ENCODE results near the gene COX14. TPM values are rescaled to one million over a fixed set of nuclear protein-coding genes. Genes with fewer than 3 reads are reported as not detected.
"Not testable (repeated sequence)": the region's sequence is repeated elsewhere in the genome, so short reads cannot be mapped to it uniquely, and the experiment has no call there.

The COX14 gene
- total RNA-seq, 2 experiments from 2014 or later = 47.5 to 48.3 TPM

DNA sequence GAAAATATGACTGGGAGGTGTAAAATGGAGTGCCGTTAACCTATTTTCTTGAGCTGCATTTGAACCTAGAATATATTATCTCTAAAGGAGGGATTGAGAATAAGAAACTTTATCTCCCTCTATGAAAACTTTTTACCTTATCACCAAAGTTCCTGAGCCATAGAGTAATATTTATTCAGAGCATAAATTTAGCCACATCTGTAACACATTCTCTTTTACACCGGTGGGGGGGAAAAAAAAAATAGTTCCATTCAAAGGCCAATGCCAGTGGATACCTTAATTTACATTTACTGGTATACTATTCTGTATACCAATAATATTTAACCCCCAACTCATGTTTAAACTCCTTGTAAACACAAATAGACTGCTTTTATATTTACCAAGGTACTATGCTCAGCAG is 33.4 kb downstream of the COX14 start:
- H3K27ac Mint-ChIP-seq = no peak overlapping the region
- H3K4me1 Mint-ChIP-seq (ENCODE audit: low read depth) = peaks cover 11% of the 10 kb centered on the region
- no peaks in the 10 kb centered on the region for H3K9me3 Mint-ChIP-seq
- peaks cover 6% of the 10 kb centered on the region for H3K36me3 Mint-ChIP-seq (ENCODE audit: low read depth)
- CTCF ChIA-PET = interaction anchor here (0.6 to 2.3 kb wide), 6 partner anchors 13 to 565 kb away, joined by 3 to 8 read pairs (median 4); partner anchors contain the start of gene COX14
- intact Hi-C loops (cut with micrococcal nuclease) = no loop called here
- no peak for DNase-seq
- H3K4me3 Mint-ChIP-seq = no peak overlapping the region
- H3K27me3 Mint-ChIP-seq (ENCODE audit: low read depth) = no peaks in the 10 kb centered on the region

DNA sequence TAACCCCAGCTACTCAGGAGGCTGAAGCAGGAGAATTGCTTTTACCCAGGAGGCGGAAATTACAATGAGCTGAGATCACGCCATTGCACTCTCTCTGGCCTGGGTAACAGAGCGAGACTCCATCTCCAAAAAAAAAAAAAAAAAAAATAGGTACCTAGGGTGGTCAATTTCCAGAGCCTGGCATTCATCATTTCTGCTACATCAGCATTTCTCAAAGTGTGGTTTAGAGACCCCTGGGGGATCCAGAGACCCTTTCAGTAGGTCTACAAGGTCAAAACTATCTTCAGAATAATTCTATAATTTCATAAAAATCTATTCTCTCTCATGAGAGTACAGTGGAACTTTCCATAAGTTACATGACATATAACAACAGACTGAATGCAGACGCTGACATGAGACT is 35.2 kb downstream of the COX14 start:
- CTCF ChIA-PET = interaction anchor here (1.6 to 1.7 kb wide), 2 partner anchors 36 to 73 kb away, joined by 3 to 5 read pairs; partner anchors contain the start of gene COX14
- Mint-ChIP-seq H3K27me3 (ENCODE audit: low read depth) (no peaks in the 10 kb centered on the region), H3K4me3 (no peak overlapping the region), H3K36me3 (ENCODE audit: low read depth) (peaks cover 2% of the 10 kb centered on the region), H3K9me3 (no peaks in the 10 kb centered on the region), H3K4me1 (ENCODE audit: low read depth) (peaks cover 23% of the 10 kb centered on the region), H3K27ac (no peak overlapping the region)
- no peak for DNase-seq
- intact Hi-C loops (cut with micrococcal nuclease) = no loop called here

DNA sequence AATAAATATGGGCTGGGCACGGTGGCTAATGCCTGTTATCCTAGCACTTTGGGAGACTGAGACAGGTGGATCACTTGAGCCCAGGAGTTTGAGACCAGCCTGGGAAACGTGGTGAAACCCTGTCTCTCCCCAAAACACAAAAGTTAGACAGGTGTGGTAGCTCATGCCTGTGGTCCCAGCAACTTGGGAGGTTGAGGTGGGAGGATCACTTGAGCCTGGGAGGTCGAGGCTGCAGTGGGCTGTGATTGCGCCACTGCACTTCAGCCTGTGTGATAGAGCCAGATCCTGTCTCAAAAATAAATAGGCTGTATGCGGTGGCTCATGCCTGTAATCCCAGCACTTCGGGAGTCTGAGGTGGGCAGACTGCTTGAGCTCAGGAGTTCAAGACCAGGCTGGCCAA is 36.0 kb downstream of the COX14 start:
- H3K4me3 Mint-ChIP-seq; H3K9me3 Mint-ChIP-seq; H3K27ac Mint-ChIP-seq; H3K27me3 Mint-ChIP-seq (ENCODE audit: low read depth); H3K36me3 Mint-ChIP-seq (ENCODE audit: low read depth); DNase-seq; intact Hi-C loops (cut with micrococcal nuclease): not testable (repeated sequence)
- peaks cover 23% of the 10 kb centered on the region for H3K4me1 Mint-ChIP-seq (ENCODE audit: low read depth)
- CTCF ChIA-PET = interaction anchor here (0.6 to 1.5 kb wide), 3 partner anchors 13 to 45 kb away, joined by 3 to 4 read pairs (median 3); no protein-coding TSS in a partner anchor

DNA sequence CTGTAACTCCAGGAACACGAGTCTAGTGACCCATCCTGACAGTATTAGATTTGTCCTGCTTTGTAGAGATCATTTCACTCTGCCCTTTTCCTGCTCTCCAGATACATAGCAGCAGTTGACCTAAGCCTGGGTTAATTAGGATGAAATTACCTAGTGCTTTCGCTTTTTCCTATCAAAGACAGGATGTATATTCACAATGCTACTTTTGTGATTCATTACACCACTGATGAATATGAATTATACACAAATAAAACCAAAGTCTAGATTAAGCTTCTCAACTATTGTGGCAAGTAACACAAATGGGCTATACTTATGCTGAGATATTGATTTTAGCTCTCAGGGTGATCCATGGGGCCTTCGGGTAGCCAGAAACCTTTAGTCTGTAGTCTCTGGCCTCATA is 37.3 kb downstream of the COX14 start:
- Mint-ChIP-seq H3K4me3 (no peak overlapping the region), H3K36me3 (ENCODE audit: low read depth) (no peaks in the 10 kb centered on the region), H3K27ac (peak overlapping the region; percentile 39), H3K4me1 (ENCODE audit: low read depth) (peaks cover 23% of the 10 kb centered on the region), H3K9me3 (no peaks in the 10 kb centered on the region), H3K27me3 (ENCODE audit: low read depth) (no peaks in the 10 kb centered on the region)
- DNase-seq = no peak
- intact Hi-C loops (cut with micrococcal nuclease) = no loop called here
- CTCF ChIA-PET = interaction anchor here (0.6 to 1.6 kb wide), 7 partner anchors 12 to 63 kb away, joined by 3 to 8 read pairs (median 3); partner anchors contain the start of gene COX14

DNA sequence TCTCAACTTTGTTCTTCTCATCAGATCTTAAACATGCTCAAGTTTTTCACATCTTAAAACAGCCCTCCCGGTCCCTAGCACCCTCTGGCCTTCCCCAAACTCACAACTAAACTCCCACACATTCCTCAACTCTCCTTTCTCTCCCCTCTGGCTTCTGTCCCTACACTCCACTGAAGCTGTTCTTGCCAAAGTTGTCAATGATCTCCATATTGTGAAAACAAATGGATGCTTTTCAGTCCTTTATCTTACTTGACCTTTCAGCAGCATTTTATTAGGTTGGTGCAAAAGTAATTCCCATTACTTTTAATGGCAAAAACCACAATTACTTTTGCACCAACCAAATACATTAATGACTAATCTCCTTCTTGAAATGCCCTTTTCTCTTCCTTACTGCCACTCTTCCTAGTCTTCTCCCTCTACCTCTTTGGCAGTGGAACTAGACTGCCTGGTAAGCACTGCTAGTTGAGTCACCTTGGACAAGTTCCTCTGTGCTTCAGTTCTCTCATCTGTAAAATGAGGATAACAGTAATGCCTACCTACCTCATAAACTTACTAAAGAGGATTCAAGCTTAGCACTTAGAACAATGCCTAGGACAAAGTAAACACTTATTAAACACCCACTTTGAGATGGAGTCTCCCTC is 39.1 kb downstream of the COX14 start:
- Mint-ChIP-seq H3K9me3 (no peaks in the 10 kb centered on the region), H3K4me3 (no peak overlapping the region), H3K27ac (no peak overlapping the region), H3K4me1 (ENCODE audit: low read depth) (peaks cover 23% of the 10 kb centered on the region), H3K36me3 (ENCODE audit: low read depth) (no peaks in the 10 kb centered on the region), H3K27me3 (ENCODE audit: low read depth) (no peaks in the 10 kb centered on the region)
- intact Hi-C loops (cut with micrococcal nuclease) = no loop called here
- CTCF ChIA-PET = interaction anchor here (0.7 kb wide), 1 partner anchor 26 kb away, joined by 3 read pairs; no protein-coding TSS in a partner anchor
- DNase-seq = no peak

GRCh38 chr12:50154947-50155346 is 42.9 kb downstream of the COX14 start:
- H3K27me3 Mint-ChIP-seq (ENCODE audit: low read depth); DNase-seq; H3K9me3 Mint-ChIP-seq; H3K36me3 Mint-ChIP-seq (ENCODE audit: low read depth); H3K4me3 Mint-ChIP-seq; H3K27ac Mint-ChIP-seq; intact Hi-C loops (cut with micrococcal nuclease): not testable (repeated sequence)
- CTCF ChIA-PET = interaction anchor here (0.8 to 1.7 kb wide), 2 partner anchors 44 to 99 kb away, joined by 4 to 5 read pairs; no protein-coding TSS in a partner anchor
- peaks cover 29% of the 10 kb centered on the region for H3K4me1 Mint-ChIP-seq (ENCODE audit: low read depth)

GRCh38 chr12:50156641-50157040 is 44.6 kb downstream of the COX14 start:
- CTCF ChIA-PET = interaction anchor here (1.3 to 1.9 kb wide), 4 partner anchors 20 to 86 kb away, joined by 3 to 13 read pairs (median 7); partner anchors contain the start of gene COX14
- peaks cover 2% of the 10 kb centered on the region for H3K36me3 Mint-ChIP-seq (ENCODE audit: low read depth)
- no peaks in the 10 kb centered on the region for H3K27me3 Mint-ChIP-seq (ENCODE audit: low read depth)
- peaks cover 26% of the 10 kb centered on the region for H3K4me1 Mint-ChIP-seq (ENCODE audit: low read depth)
- intact Hi-C loops (cut with micrococcal nuclease) = no loop called here
- no peak overlapping the region for H3K27ac Mint-ChIP-seq
- DNase-seq = no peak
- H3K9me3 Mint-ChIP-seq = no peaks in the 10 kb centered on the region
- no peak overlapping the region for H3K4me3 Mint-ChIP-seq

DNA sequence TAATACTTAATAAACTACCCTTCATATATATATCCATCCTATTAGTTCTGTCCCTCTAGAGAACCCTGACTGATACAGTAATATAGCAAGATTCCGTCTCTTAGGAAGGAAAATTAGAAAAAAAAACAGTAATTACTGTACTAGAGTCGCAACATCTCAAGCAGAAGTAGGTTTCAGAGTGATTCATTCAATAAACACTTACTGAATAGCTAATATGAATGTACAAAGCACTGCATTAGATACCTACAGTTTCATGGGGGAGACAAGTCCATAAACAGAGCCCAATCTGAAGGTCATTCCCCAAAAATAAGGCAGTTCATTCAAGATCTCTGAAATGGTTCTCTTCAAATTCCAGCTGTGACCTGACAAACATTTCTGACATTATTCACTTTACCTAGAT is 45.2 kb downstream of the COX14 start:
- intact Hi-C loops (cut with micrococcal nuclease) = no loop called here
- DNase-seq = no peak
- H3K36me3 Mint-ChIP-seq (ENCODE audit: low read depth) = peaks cover 2% of the 10 kb centered on the region
- CTCF ChIA-PET = interaction anchor here (1.3 to 1.9 kb wide), 3 partner anchors 19 to 46 kb away, joined by 7 to 13 read pairs (median 7); partner anchors contain the start of gene COX14
- no peaks in the 10 kb centered on the region for H3K9me3 Mint-ChIP-seq
- no peak overlapping the region for H3K27ac Mint-ChIP-seq
- H3K4me1 Mint-ChIP-seq (ENCODE audit: low read depth) = peaks cover 26% of the 10 kb centered on the region
- no peak overlapping the region for H3K4me3 Mint-ChIP-seq
- no peaks in the 10 kb centered on the region for H3K27me3 Mint-ChIP-seq (ENCODE audit: low read depth)

DNA sequence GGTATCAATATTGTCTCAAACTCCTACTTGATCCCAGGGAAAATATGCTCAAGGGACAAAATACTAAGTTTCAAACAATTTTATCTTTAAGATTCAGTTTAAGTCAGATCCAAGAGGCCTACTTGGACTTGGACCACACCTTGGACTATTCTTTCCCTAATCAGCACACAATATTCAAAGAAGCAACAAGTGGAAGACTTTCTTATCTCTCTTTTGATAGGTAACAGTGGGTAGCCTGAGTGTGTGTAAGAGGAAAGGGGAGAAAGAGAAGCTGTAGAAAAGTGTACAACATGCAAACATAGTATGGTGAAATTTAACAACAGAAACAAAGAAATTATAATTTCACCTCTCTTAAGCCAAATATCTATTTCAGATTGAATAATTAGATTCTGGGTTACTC is 48.6 kb downstream of the COX14 start:
- no peaks in the 10 kb centered on the region for H3K9me3 Mint-ChIP-seq
- H3K36me3 Mint-ChIP-seq (ENCODE audit: low read depth) = peaks cover 2% of the 10 kb centered on the region
- no peaks in the 10 kb centered on the region for H3K27me3 Mint-ChIP-seq (ENCODE audit: low read depth)
- H3K4me3 Mint-ChIP-seq = no peak overlapping the region
- DNase-seq = no peak
- peaks cover 44% of the 10 kb centered on the region for H3K4me1 Mint-ChIP-seq (ENCODE audit: low read depth)
- no peak overlapping the region for H3K27ac Mint-ChIP-seq
- intact Hi-C loops (cut with micrococcal nuclease) = no loop called here
- CTCF ChIA-PET = interaction anchor here (0.6 to 1.4 kb wide), 2 partner anchors 12 to 26 kb away, joined by 3 read pairs; no protein-coding TSS in a partner anchor

DNA sequence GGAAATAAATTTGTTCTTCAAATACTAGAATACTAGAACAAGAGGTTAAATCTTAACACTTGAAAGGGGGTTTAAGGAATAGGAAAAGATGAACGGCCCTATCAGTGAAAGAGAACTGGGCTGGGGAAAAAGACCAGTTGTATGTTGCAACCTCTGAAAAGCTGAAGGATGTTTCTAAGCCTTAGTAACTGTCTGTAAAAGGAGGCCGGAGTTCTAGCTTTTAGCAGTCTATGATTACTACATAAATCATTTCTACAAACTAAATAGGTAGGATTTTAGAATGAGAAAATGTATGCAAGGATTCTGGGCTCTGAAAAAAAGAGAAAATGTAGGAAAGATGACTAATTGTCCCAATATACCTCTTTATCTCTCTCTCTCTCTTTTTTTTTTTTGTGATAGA is 50.2 kb downstream of the COX14 start:
- no peaks in the 10 kb centered on the region for H3K9me3 Mint-ChIP-seq
- peaks cover 4% of the 10 kb centered on the region for H3K36me3 Mint-ChIP-seq (ENCODE audit: low read depth)
- peaks cover 51% of the 10 kb centered on the region for H3K4me1 Mint-ChIP-seq (ENCODE audit: low read depth)
- H3K4me3 Mint-ChIP-seq = no peak overlapping the region
- CTCF ChIA-PET = interaction anchor here (0.5 to 2.4 kb wide), 4 partner anchors 13 to 376 kb away, joined by 3 to 9 read pairs (median 3); no protein-coding TSS in a partner anchor
- H3K27ac Mint-ChIP-seq = no peak overlapping the region
- intact Hi-C loops (cut with micrococcal nuclease) = no loop called here
- H3K27me3 Mint-ChIP-seq (ENCODE audit: low read depth) = no peaks in the 10 kb centered on the region
- DNase-seq = no peak

DNA sequence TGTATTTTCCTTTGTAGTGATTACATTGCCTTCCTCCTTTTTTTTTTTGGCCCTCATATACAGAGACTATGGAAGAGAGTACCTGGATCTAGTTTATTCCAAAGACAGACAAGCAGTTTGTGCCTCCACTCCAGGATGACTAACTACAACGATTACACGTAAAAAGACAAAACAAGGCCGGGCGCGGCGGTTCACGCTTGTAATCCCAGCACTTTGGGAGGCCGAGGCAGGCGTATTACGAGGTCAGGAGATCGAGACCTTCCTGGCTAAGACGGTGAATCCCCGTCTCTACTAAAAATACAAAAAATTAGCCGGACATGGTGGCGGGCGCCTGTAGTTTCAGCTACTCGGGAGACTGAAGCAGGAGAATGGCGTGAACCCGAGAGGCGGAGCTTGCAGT is 52.9 kb downstream of the COX14 start:
- Mint-ChIP-seq H3K27me3 (ENCODE audit: low read depth) (no peaks in the 10 kb centered on the region), H3K27ac (no peak overlapping the region), H3K4me3 (peak overlapping the region; percentile 17), H3K4me1 (ENCODE audit: low read depth) (peaks cover 45% of the 10 kb centered on the region), H3K36me3 (ENCODE audit: low read depth) (peaks cover 2% of the 10 kb centered on the region), H3K9me3 (no peaks in the 10 kb centered on the region)
- CTCF ChIA-PET = no interaction called here
- DNase-seq = no peak
- intact Hi-C loops (cut with micrococcal nuclease) = no loop called here

DNA sequence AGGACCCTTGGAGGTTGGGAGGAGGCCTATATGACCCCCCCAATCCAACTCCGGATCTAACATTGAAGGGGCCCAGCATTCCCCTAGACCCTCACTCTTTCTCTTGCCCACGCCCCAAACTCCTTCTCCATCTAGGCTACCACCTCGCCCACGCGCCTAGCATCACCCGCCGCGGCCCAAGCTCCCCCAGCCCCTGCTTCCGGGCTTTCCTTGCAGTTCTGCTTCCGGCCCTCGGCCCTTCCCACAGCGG is 54.7 kb downstream of the COX14 start:
- Mint-ChIP-seq H3K4me1 (ENCODE audit: low read depth) (peaks cover 35% of the 10 kb centered on the region), H3K36me3 (ENCODE audit: low read depth) (peaks cover 2% of the 10 kb centered on the region), H3K27ac (peak overlapping the region; percentile 91), H3K4me3 (peak overlapping the region; percentile 92), H3K9me3 (no peaks in the 10 kb centered on the region), H3K27me3 (ENCODE audit: low read depth) (no peaks in the 10 kb centered on the region)
- CTCF ChIA-PET = interaction anchor here (0.8 to 2.8 kb wide), 9 partner anchors 32 to 199 kb away, joined by 3 to 21 read pairs (median 7); partner anchors contain the start of genes COX14 and SMARCD1
- intact Hi-C loops (cut with micrococcal nuclease) = loop anchor here (1.0 to 2.0 kb wide), 7 partner anchors 54 to 338 kb away; partner anchors contain the start of genes COX14, NCKAP5L, RACGAP1 and SMARCD1
- DNase-seq = peak; percentile 79
